K562 (cell line): Measurements from ENCODE around the gene INPP5D. TPM values are rescaled to one million over a fixed set of nuclear protein-coding genes. Genes with fewer than 3 reads are reported as not detected.

ENCODE experiments used
- ATAC-seq: fragments of 200-7000 bp; cut with Tn5 transposase; 3 replicates; pipeline ENCODE4 v1.9.1; 2020; ENCODE audit warnings: moderate library complexity
- BruUV-seq: library from RNA; stranded (reverse); fragments of 400-500 nt; replicated peaks from 2 replicates; lab custom pipeline; 2021; lab: Mats Ljungman, UMichigan
- CTCF ChIA-PET: fragments of 300-600 bp; formaldehyde crosslinking; extraction: SDS; loops from one replicate; lab custom pipeline; 2021; ENCODE audit warnings: low intra/inter-chr PET ratio; lab: Yijun Ruan, JAX
- POLR2A ChIA-PET: fragments of 300-600, 350-650 bp; sonication (Branson Sonifier 250); formaldehyde crosslinking; extraction: SDS; loops from one replicate; lab custom pipeline; 2021; ENCODE audit warnings: antibody characterized with exemption, inconsistent platforms; lab: Yijun Ruan, JAX
- DNase-seq, 4 experiments: peaks; one replicate each; pipeline versions ENCODE4 v3.0.0 to v3.0.0-alpha.2; 2011 to 2018; ENCODE audit warnings: low spot score in 3 of 4, mixed read lengths in 3 of 4; ENCODE audit errors: extremely low read depth in 1 of 4
- FAIRE-seq: peaks from 2 replicates; lab custom pipeline; 2011; peaks lifted over from hg19 to GRCh38; lab: Jason Lieb, UNC
- H2AFZ ChIP-seq: 2 replicates; pipeline ENCODE4 v1.6.0; 2011; ENCODE audit warnings: low read depth, low read length, control low read depth, inconsistent platforms
- H3K27ac ChIP-seq: fragments of 200-600 bp; 3 replicates; pipeline ENCODE4 v1.8.0; 2011; ENCODE audit warnings: low read depth, mild to moderate bottlenecking, control low read depth, inconsistent platforms, low read length, moderate library complexity, mixed read lengths; ENCODE audit errors: extremely low read depth
- H3K27me3 ChIP-seq, 2 experiments: fragments of 300-600 bp in 1 of 2; 2 replicates in 1 of 2; 3 replicates in 1 of 2; pipeline versions ENCODE4 v1.6.0 to v1.8.0; 2011; ENCODE audit warnings: inconsistent platforms in 2 of 2, low read length in 2 of 2, mild to moderate bottlenecking in 1 of 2, mixed read lengths in 1 of 2, moderate library complexity in 1 of 2; ENCODE audit not compliant: control insufficient read depth in 2 of 2, insufficient read depth in 2 of 2
- H3K36me3 ChIP-seq: fragments of 300-600 bp; 3 replicates; pipeline ENCODE4 v1.8.0; 2011; ENCODE audit warnings: mild to moderate bottlenecking, low read length, inconsistent platforms; ENCODE audit not compliant: control insufficient read depth, insufficient read depth
- H3K4me1 ChIP-seq, 2 experiments: fragments of 200-600 bp in 1 of 2; replicated peaks in 1 of 2; 2 replicates in 1 of 2; 3 replicates in 1 of 2; pipeline versions ENCODE4 v1.5.1 to v1.8.0; 2011; ENCODE audit warnings: inconsistent platforms in 2 of 2, low read length in 2 of 2, mild to moderate bottlenecking in 1 of 2, mixed read lengths in 1 of 2, moderate library complexity in 1 of 2; ENCODE audit not compliant: control insufficient read depth in 2 of 2, insufficient read depth in 2 of 2
- H3K4me2 ChIP-seq: 2 replicates; pipeline ENCODE4 v1.6.1; 2011; ENCODE audit warnings: low read length, control low read depth, inconsistent platforms, mixed read lengths; ENCODE audit not compliant: insufficient read depth
- H3K4me3 ChIP-seq: fragments of 200-600 bp; sonication (generic), shearing (Covaris generic); 2 replicates; pipeline ENCODE4 v1.5.1; 2016; ENCODE audit warnings: control low read depth, inconsistent platforms
- H3K79me2 ChIP-seq: fragments of 200-600 bp; 3 replicates; pipeline ENCODE4 v1.8.0; 2011; ENCODE audit warnings: low read length, inconsistent platforms; ENCODE audit not compliant: control insufficient read depth, insufficient read depth
- H3K9ac ChIP-seq, 2 experiments: 2 replicates each; pipeline versions ENCODE4 v1.6.0 to v1.6.1; 2011; ENCODE audit warnings: low read depth in 2 of 2, low read length in 2 of 2, control low read depth in 1 of 2, inconsistent platforms in 1 of 2, mild to moderate bottlenecking in 1 of 2, mixed read lengths in 1 of 2; ENCODE audit not compliant: insufficient read depth in 1 of 2
- H3K9me1 ChIP-seq: one replicate; pipeline ENCODE4 v1.6.0; 2011; ENCODE audit warnings: inconsistent platforms, mild to moderate bottlenecking, low read length, moderate library complexity; ENCODE audit not compliant: control insufficient read depth, insufficient read depth
- H3K9me3 ChIP-seq: replicated peaks from 2 replicates; pipeline ENCODE4 v1.5.1; 2011; ENCODE audit warnings: low read depth, low read length, inconsistent platforms; ENCODE audit not compliant: control insufficient read depth, insufficient read depth
- H4K20me1 ChIP-seq: replicated peaks from 2 replicates; pipeline ENCODE4 v1.6.1; 2011; ENCODE audit warnings: low read length, inconsistent platforms, mixed read lengths; ENCODE audit not compliant: control insufficient read depth, insufficient read depth
- CHCHD3 ChIP-seq: fragments of 250-450 bp; sonication (Bioruptor Pico); IDR thresholded peaks from 2 replicates; pipeline ENCODE4 v2.1.2; 2022; ENCODE audit warnings: mild to moderate bottlenecking
- EWSR1 ChIP-seq: fragments of 450-650 bp; IDR thresholded peaks from 2 replicates; pipeline ENCODE4 v1.6.1; 2018; ENCODE audit warnings: borderline replicate concordance, mild to moderate bottlenecking, low read depth, moderate library complexity; ENCODE audit not compliant: partially characterized antibody
- JUND ChIP-seq, 2 experiments: IDR thresholded peaks; 2 replicates in 1 of 2; 3 replicates in 1 of 2; pipeline ENCODE4 v1.6.1; 2011; ENCODE audit warnings: borderline replicate concordance in 2 of 2, low read depth in 2 of 2, low read length in 2 of 2, improper control_type of control experiment in 1 of 2, missing biosample characterization in 1 of 2, missing genetic modification characterization in 1 of 2, missing genetic modification reagents in 1 of 2
- KLF10 ChIP-seq: fragments of 250-450 bp; sonication (Bioruptor Pico); IDR thresholded peaks from 2 replicates; pipeline ENCODE4 v1.6.1; 2021; ENCODE audit warnings: matching md5 sums
- NUFIP1 ChIP-seq: fragments of 450-650 bp; IDR thresholded peaks from 2 replicates; pipeline ENCODE4 v1.6.1; 2018; ENCODE audit not compliant: partially characterized antibody
- RB1 ChIP-seq: fragments of 450-650 bp; IDR thresholded peaks from 2 replicates; pipeline ENCODE4 v1.6.1; 2017; ENCODE audit warnings: low read depth, mild to moderate bottlenecking
- SAP30 ChIP-seq: fragments of 200-600 bp; sonication (generic); IDR thresholded peaks from 2 replicates; pipeline ENCODE4 v1.6.1; 2012; ENCODE audit warnings: borderline replicate concordance, low read depth, mild to moderate bottlenecking, moderate library complexity, low read length, control low read depth, inconsistent platforms; ENCODE audit not compliant: insufficient read depth, poor library complexity, severe bottlenecking
- SREBF1 ChIP-seq: fragments of 150-350 bp; IDR thresholded peaks from 2 replicates; pipeline ENCODE4 v1.6.1; 2014; ENCODE audit warnings: antibody characterized with exemption, low read depth, low read length, borderline replicate concordance
- ZNF121 ChIP-seq: sonication (generic); formaldehyde crosslinking; conservative IDR thresholded peaks from 2 replicates; pipeline ENCODE4 v1.8.0; 2022; ENCODE audit warnings: missing genetic modification reagents
- ZNF589 ChIP-seq: fragments of 200-800 bp; sonication (Bioruptor generic); IDR thresholded peaks from 2 replicates; pipeline ENCODE4 v1.6.1; 2016; ENCODE audit warnings: low read depth, missing genetic modification characterization, missing compliant biosample characterization
- WGBS: fragments of 100-300 bp; shearing (Covaris generic); methylation state at CpG from one replicate; pipeline ENCODE4 v1.1.6; 2016; ENCODE audit warnings: low coverage, mixed read lengths; ENCODE audit not compliant: insufficient coverage; ENCODE audit errors: missing lambda C conversion rate; 5-methylcytosine and 5-hydroxymethylcytosine counted together
- in situ Hi-C: fragments of 300-500 bp; cut with MboI; formaldehyde crosslinking; loops from 4 replicates; pipeline ENCODE4 v1.15.0; 2018; ENCODE audit warnings: inconsistent platforms, mixed read lengths
- intact Hi-C: fragments of 100-400 bp; cut with micrococcal nuclease; formaldehyde crosslinking; loops from 2 replicates; pipeline ENCODE4 v1.14.2; 2022
- polyA plus RNA-seq, 8 experiments: library from polyadenylated mRNA; depleted of rRNA in 4 of 8; stranded (reverse) in 5 of 8; unstranded in 3 of 8; fragments of >200 nt; fragmentation: Nextera tagmentation in 2 of 8; fragmentation: Illumina TruSeq in 1 of 8; extraction: Ambion mirVana in 2 of 8; extraction: Trizol in 1 of 8; gene quantifications; 2 replicates each; pipeline versions ENCODE4 v1.2.1 to v1.2.3, GENCODE V29; 2011 to 2014; ENCODE audit warnings: inconsistent platforms in 1 of 8, missing spikeins in 1 of 8
- total RNA-seq, 7 experiments: library from RNA; depleted of rRNA in 6 of 7; stranded (reverse); fragments of >200 nt in 6 of 7; fragmentation: Illumina TruSeq in 2 of 7; extraction: Trizol in 2 of 7; gene quantifications; 2 replicates each; pipeline versions ENCODE4 v1.2.1 to v1.2.3, GENCODE V29; 2011 to 2021; ENCODE audit warnings: low replicate concordance in 1 of 7
- TF ChIP-seq, protein P1 (sequence below): sonication (generic); formaldehyde crosslinking; IDR thresholded peaks from 2 replicates; pipeline ENCODE4 v1.8.1; 2023; ENCODE audit warnings: mild to moderate bottlenecking, missing genetic modification reagents
- TF ChIP-seq, protein P2 (sequence below): IDR thresholded peaks from 2 replicates; pipeline ENCODE4 v1.6.1; 2011; ENCODE audit not compliant: insufficient read length; ENCODE audit errors: extremely low read depth
- TF ChIP-seq, protein P3 (sequence below): fragments of 250-450 bp; sonication (Bioruptor Pico); IDR thresholded peaks from 2 replicates; pipeline ENCODE4 v1.9.0; 2021; ENCODE audit warnings: mild to moderate bottlenecking, inconsistent platforms
- TF ChIP-seq, protein P4 (sequence below): fragments of 450-650 bp; IDR thresholded peaks from 2 replicates; pipeline ENCODE4 v1.6.1; 2016; ENCODE audit warnings: low read depth, mild to moderate bottlenecking, moderate library complexity

Gene INPP5D
- total and polyA plus RNA-seq, 9 of the 15 experiments (the other 6 are each of a cell fraction or from before 2014, with no cell fraction given), result 0.55 to 6.2 (median 2.2) TPM

DNA sequence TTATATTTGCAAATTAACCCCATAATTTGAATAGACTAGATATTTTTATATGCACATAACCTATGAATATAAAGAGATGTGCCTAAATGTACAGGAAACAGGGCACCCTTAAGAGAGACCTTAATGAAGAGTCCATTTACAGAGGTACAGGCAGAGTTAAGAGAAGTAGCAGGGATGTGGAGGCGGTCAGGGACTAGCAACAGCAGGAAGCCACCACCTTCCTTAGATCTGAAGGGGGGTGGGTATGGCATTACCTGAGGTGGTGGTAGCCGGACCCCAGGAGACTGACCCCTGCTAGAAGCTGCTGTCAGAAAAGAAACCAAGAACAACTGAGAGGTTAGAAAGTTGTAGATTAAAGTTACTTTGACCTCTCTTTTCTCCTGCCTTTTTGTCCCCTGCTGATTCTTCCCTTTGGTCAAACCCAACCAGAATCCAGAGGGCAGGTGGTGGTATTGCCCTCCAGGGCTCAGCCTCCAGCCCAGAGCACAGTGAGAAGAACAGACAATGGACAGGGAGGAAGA is 166.4 kb downstream of the INPP5D start (continued):
- peak; percentile 37; the same call in 1 of the 2 replicates for TF ChIP-seq JUND (IDR thresholded peaks at IDR 0.05; ENCODE audit: borderline replicate concordance, low read depth, low read length)
- TF ChIP-seq JUND (tag; IDR thresholded peaks at IDR 0.05; ENCODE audit: borderline replicate concordance, low read depth, low read length), result no peak

DNA sequence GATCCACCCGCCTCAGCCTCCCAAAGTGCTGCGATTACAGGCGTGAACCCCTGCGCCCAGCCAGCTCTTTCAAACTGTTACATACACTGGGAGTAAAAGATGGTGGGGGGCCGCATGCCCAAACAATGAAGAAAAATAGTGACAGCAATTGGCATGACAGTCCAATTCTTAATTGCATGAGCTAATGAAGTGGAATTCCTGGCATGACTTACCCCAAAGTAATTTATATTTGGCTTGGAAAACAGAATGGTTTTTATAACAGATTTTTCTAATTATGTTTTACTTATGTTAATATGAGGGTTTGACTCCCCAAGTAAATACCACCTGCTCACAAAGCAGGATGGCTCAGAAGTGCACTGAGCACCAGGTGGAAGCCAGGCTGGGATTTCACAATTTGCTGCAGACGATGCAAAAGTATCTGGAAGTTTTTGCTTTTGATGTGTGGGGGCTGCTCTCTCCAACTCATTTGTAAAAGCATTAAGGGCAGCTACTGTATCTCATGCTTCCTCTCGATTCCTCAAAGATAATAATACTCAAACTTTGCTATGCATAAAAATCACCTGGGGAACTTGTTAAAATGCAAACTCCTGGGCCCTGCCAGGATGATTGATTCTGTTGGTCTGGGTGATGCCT is 167.3 kb downstream of the INPP5D start:
- POLR2A ChIA-PET, result interaction anchor here (0.6 to 0.7 kb wide), 2 partner anchors 16 to 432 kb away, joined by 3 read pairs; no protein-coding TSS in a partner anchor
- CTCF ChIA-PET, result no interaction called here
- TF ChIP-seq ZNF589 (CRISPR knock-in tag) (no peak), KLF10 (no peak), EWSR1 (no peak), NUFIP1 (no peak), SREBF1 (no peak), ZNF121 (CRISPR knock-in tag) (no peak), CHCHD3 (no peak), SAP30 (no peak), RB1 (no peak)
- TF ChIP-seq, protein P1, sequence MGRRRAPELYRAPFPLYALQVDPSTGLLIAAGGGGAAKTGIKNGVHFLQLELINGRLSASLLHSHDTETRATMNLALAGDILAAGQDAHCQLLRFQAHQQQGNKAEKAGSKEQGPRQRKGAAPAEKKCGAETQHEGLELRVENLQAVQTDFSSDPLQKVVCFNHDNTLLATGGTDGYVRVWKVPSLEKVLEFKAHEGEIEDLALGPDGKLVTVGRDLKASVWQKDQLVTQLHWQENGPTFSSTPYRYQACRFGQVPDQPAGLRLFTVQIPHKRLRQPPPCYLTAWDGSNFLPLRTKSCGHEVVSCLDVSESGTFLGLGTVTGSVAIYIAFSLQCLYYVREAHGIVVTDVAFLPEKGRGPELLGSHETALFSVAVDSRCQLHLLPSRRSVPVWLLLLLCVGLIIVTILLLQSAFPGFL (CRISPR knock-in tag), result no peak
- TF ChIP-seq, protein P2, sequence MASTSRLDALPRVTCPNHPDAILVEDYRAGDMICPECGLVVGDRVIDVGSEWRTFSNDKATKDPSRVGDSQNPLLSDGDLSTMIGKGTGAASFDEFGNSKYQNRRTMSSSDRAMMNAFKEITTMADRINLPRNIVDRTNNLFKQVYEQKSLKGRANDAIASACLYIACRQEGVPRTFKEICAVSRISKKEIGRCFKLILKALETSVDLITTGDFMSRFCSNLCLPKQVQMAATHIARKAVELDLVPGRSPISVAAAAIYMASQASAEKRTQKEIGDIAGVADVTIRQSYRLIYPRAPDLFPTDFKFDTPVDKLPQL, result no peak
- TF ChIP-seq, protein P3, sequence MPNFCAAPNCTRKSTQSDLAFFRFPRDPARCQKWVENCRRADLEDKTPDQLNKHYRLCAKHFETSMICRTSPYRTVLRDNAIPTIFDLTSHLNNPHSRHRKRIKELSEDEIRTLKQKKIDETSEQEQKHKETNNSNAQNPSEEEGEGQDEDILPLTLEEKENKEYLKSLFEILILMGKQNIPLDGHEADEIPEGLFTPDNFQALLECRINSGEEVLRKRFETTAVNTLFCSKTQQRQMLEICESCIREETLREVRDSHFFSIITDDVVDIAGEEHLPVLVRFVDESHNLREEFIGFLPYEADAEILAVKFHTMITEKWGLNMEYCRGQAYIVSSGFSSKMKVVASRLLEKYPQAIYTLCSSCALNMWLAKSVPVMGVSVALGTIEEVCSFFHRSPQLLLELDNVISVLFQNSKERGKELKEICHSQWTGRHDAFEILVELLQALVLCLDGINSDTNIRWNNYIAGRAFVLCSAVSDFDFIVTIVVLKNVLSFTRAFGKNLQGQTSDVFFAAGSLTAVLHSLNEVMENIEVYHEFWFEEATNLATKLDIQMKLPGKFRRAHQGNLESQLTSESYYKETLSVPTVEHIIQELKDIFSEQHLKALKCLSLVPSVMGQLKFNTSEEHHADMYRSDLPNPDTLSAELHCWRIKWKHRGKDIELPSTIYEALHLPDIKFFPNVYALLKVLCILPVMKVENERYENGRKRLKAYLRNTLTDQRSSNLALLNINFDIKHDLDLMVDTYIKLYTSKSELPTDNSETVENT (CRISPR knock-in tag), result no peak
- TF ChIP-seq, protein P4, sequence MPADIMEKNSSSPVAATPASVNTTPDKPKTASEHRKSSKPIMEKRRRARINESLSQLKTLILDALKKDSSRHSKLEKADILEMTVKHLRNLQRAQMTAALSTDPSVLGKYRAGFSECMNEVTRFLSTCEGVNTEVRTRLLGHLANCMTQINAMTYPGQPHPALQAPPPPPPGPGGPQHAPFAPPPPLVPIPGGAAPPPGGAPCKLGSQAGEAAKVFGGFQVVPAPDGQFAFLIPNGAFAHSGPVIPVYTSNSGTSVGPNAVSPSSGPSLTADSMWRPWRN, result no peak

More for the DNA sequence above, 167.3 kb downstream of the INPP5D start:
- H3K9me3 ChIP-seq, result no peaks in the 10 kb centered on the region; the same call in 1 of the 2 replicates
- no peak overlapping the region for H3K4me2 ChIP-seq
- intact Hi-C loops (no loop called here), in situ Hi-C loops (no loop called here)
- H3K27ac ChIP-seq, result no peak overlapping the region
- H3K36me3 ChIP-seq, result no peaks in the 10 kb centered on the region
- H2AFZ ChIP-seq, result peak overlapping the region; percentile 40; the same call in 1 of the 2 replicates
- no peaks in the 10 kb centered on the region for H3K27me3 ChIP-seq
- no TSS peak for BruUV-seq
- no peaks in the 10 kb centered on the region for H3K9me1 ChIP-seq
- FAIRE-seq (no peak), ATAC-seq (no peak), DNase-seq (no peak)
- H3K4me1 ChIP-seq, result peaks cover 15 to 27% of the 10 kb centered on the region in 2 experiments; a peak in 4 of 5 replicates
- no peak overlapping the region for H3K9ac ChIP-seq
- H3K79me2 ChIP-seq, result no peaks in the 10 kb centered on the region
- H3K4me3 ChIP-seq, result no peak overlapping the region
- no peaks in the 10 kb centered on the region for H4K20me1 ChIP-seq
- 41% methylated on average over 4 of the region's 7 CpGs for WGBS
